Astrocyte of the spinal cord (primary cell): ENCODE measurements around the gene ERFL.

ENCODE experiments used
- DNase-seq: peaks from one replicate; pipeline ENCODE4 v3.0.0; 2011; ENCODE audit warnings: low read depth, low spot score
- H3K4me3 ChIP-seq: 2 replicates; pipeline ENCODE4 v1.5.1; 2011; ENCODE audit warnings: low read depth, mild to moderate bottlenecking, low read length, moderate library complexity
- CTCF ChIP-seq: IDR thresholded peaks from 2 replicates; pipeline ENCODE4 v1.5.1; 2012; ENCODE audit warnings: low read depth, mild to moderate bottlenecking, low read length, inconsistent platforms
- in situ Hi-C: cut with HindIII; loops from 2 replicates; pipeline ENCODE4 v1.10.0; 2017; ENCODE audit warnings: low sequenced_read_pairs

ERFL gene

GRCh38 chr19:41889896-41890295 is 38.4 kb downstream of the ERFL start:
- no peak for TF ChIP-seq CTCF
- in situ Hi-C loops: no loop called here
- H3K4me3 ChIP-seq: no peak overlapping the region
- DNase-seq: no peak

GRCh38 chr19:41888926-41889325 is 39.3 kb downstream of the ERFL start:
- TF ChIP-seq CTCF: no peak
- in situ Hi-C loops: no loop called here
- DNase-seq: no peak
- H3K4me3 ChIP-seq: no peak overlapping the region

GRCh38 chr19:41887711-41888382 is 40.4 kb downstream of the ERFL start:
- in situ Hi-C loops: no loop called here
- no peak for TF ChIP-seq CTCF
- H3K4me3 ChIP-seq: no peak overlapping the region
- DNase-seq: peak; percentile 59

GRCh38 chr19:41886761-41887710 is 41.2 kb downstream of the ERFL start:
- in situ Hi-C loops: no loop called here
- no peak for DNase-seq
- no peak overlapping the region for H3K4me3 ChIP-seq
- TF ChIP-seq CTCF: no peak

GRCh38 chr19:41883821-41884733 is 44.2 kb downstream of the ERFL start:
- in situ Hi-C loops: no loop called here
- H3K4me3 ChIP-seq: peak overlapping the region; percentile 86
- peak; percentile 97 for DNase-seq
- TF ChIP-seq CTCF: no peak

- no peak for TF ChIP-seq CTCF
- no peak for DNase-seq
- peak overlapping the region; percentile 86 for H3K4me3 ChIP-seq
- in situ Hi-C loops: no loop called here
These were observed 44.8 kb downstream of the ERFL start for GRCh38 chr19:41883463-41883820.
